CD14-positive monocyte (primary cell): Measurements from ENCODE around the gene OLFML1. TPM values are rescaled to one million over a fixed set of nuclear protein-coding genes. Genes with fewer than 3 reads are reported as not detected.
A peak's percentile ranks its signal among the peaks of the same experiment; 100 is the strongest.

ENCODE experiments used
- DNase-seq, 3 donors: peaks; one replicate each; pipeline ENCODE4 v3.0.0-alpha.2; 2011 to 2022
- H2AFZ ChIP-seq: 2 replicates; pipeline ENCODE4 v1.6.0; 2012; ENCODE audit warnings: mild to moderate bottlenecking, low read depth, low read length, inconsistent platforms; ENCODE audit not compliant: insufficient read depth, poor library complexity, severe bottlenecking
- H3K27ac ChIP-seq, 2 donors: 1 replicate in 1 of 2; 2 replicates in 1 of 2; pipeline ENCODE4 v1.5.1; 2012 to 2013; ENCODE audit warnings: low read length in 2 of 2, control low read depth in 1 of 2, inconsistent platforms in 1 of 2, low read depth in 1 of 2, mild to moderate bottlenecking in 1 of 2
- H3K27me3 ChIP-seq, 2 donors: one replicate each; pipeline versions ENCODE4 v1.6.0 to v1.6.1; 2011 to 2013; ENCODE audit warnings: low read length in 2 of 2; ENCODE audit not compliant: control insufficient read depth in 2 of 2, insufficient read depth in 2 of 2
- H3K36me3 ChIP-seq, 2 donors: replicated peaks in 1 of 2; 1 replicate in 1 of 2; 2 replicates in 1 of 2; pipeline versions ENCODE4 v1.5.1 to v1.6.1; 2012 to 2013; ENCODE audit warnings: low read length in 2 of 2, control low read depth in 1 of 2, inconsistent platforms in 1 of 2, mild to moderate bottlenecking in 1 of 2; ENCODE audit not compliant: insufficient read depth in 2 of 2, control insufficient read depth in 1 of 2
- H3K4me1 ChIP-seq, 2 donors: 1 replicate in 1 of 2; 2 replicates in 1 of 2; pipeline versions ENCODE4 v1.5.1 to v1.6.1; 2012 to 2013; ENCODE audit warnings: low read length in 2 of 2, control low read depth in 1 of 2, inconsistent platforms in 1 of 2, mild to moderate bottlenecking in 1 of 2, moderate library complexity in 1 of 2; ENCODE audit not compliant: insufficient read depth in 2 of 2, control insufficient read depth in 1 of 2
- H3K4me2 ChIP-seq: replicated peaks from 2 replicates; pipeline ENCODE3; 2012; ENCODE audit warnings: low read length, moderate library complexity, mild to moderate bottlenecking; ENCODE audit not compliant: poor library complexity, severe bottlenecking; ENCODE audit errors: extremely low read depth
- H3K4me3 ChIP-seq, 3 experiments: fragments of 200-600 bp in 1 of 3; sonication (generic) in 1 of 3; replicated peaks in 1 of 3; 1 replicate in 2 of 3; 2 replicates in 1 of 3; pipeline ENCODE4 v1.5.1; 2011 to 2013; ENCODE audit warnings: low read length in 3 of 3, mild to moderate bottlenecking in 3 of 3, control low read depth in 2 of 3, low read depth in 2 of 3, inconsistent platforms in 1 of 3, moderate library complexity in 1 of 3
- H3K79me2 ChIP-seq: 2 replicates; pipeline ENCODE4 v1.6.0; 2012; ENCODE audit warnings: mild to moderate bottlenecking, control low read depth, inconsistent platforms, low read length, moderate library complexity; ENCODE audit not compliant: insufficient read depth
- H3K9ac ChIP-seq: 2 replicates; pipeline ENCODE4 v1.6.0; 2017; ENCODE audit warnings: low read length, mild to moderate bottlenecking; ENCODE audit not compliant: insufficient read depth, poor library complexity, severe bottlenecking
- H3K9me3 ChIP-seq, 2 donors: replicated peaks in 1 of 2; 1 replicate in 1 of 2; 2 replicates in 1 of 2; pipeline versions ENCODE4 v1.5.1 to v1.6.1; 2012 to 2013; ENCODE audit warnings: low read length in 2 of 2, control low read depth in 1 of 2; ENCODE audit not compliant: control insufficient read depth in 1 of 2, insufficient read depth in 1 of 2
- H4K20me1 ChIP-seq: 2 replicates; pipeline ENCODE4 v1.6.0; 2012; ENCODE audit warnings: mild to moderate bottlenecking, low read length, control low read depth, moderate library complexity; ENCODE audit not compliant: insufficient read depth
- H3K27ac Mint-ChIP-seq, 7 donors: one replicate each; pipeline ENCODE4 v1.8.0; 2020; ENCODE audit warnings: mild to moderate bottlenecking in 7 of 7, mixed read lengths in 7 of 7, moderate library complexity in 6 of 7, inconsistent platforms in 2 of 7
- H3K27me3 Mint-ChIP-seq, 3 donors: one replicate each; pipeline ENCODE4 v1.8.0; 2021 to 2022; ENCODE audit warnings: low read depth in 3 of 3, mild to moderate bottlenecking in 3 of 3, mixed read lengths in 3 of 3, moderate library complexity in 3 of 3, inconsistent platforms in 1 of 3
- H3K36me3 Mint-ChIP-seq, 2 donors: one replicate each; pipeline ENCODE4 v1.8.0; 2020; ENCODE audit warnings: mixed read lengths in 2 of 2, inconsistent platforms in 1 of 2, mild to moderate bottlenecking in 1 of 2
- H3K4me1 Mint-ChIP-seq: one replicate; pipeline ENCODE4 v1.8.0; 2020; ENCODE audit warnings: mild to moderate bottlenecking, mixed read lengths
- H3K4me3 Mint-ChIP-seq, 2 donors: one replicate each; pipeline ENCODE4 v1.8.0; 2020; ENCODE audit warnings: mild to moderate bottlenecking in 2 of 2, mixed read lengths in 2 of 2, moderate library complexity in 1 of 2
- H3K9me3 Mint-ChIP-seq, 7 donors: one replicate each; pipeline ENCODE4 v1.8.0; 2020 to 2022; ENCODE audit warnings: mixed read lengths in 7 of 7, mild to moderate bottlenecking in 6 of 7, moderate library complexity in 6 of 7, inconsistent platforms in 2 of 7
- WGBS: methylation state at CpG from one replicate; pipeline ENCODE4 v1.1.5; 2013; ENCODE audit warnings: missing lambda C conversion rate; ENCODE audit not compliant: insufficient coverage; 5-methylcytosine and 5-hydroxymethylcytosine counted together
- intact Hi-C, 2 donors: fragments of 100-400 bp; cut with micrococcal nuclease; formaldehyde crosslinking; loops; one replicate each; pipeline versions ENCODE4 v1.15.0 to v1.15.1; 2023
- polyA plus RNA-seq, 3 donors: library from polyadenylated mRNA; depleted of rRNA in 1 of 3; unstranded in 2 of 3; stranded (reverse) in 1 of 3; fragments of 300-500 nt in 2 of 3; fragments of >200 nt in 1 of 3; fragmentation: Illumina TruSeq in 2 of 3; gene quantifications; 1 replicate in 2 of 3; 2 replicates in 1 of 3; pipeline ENCODE4 v1.2.3, GENCODE V29; 2012 to 2021
- TF ChIP-seq, protein P1 (sequence below): fragments of 200-600 bp; IDR thresholded peaks from one replicate; pipeline ENCODE4 v1.8.0; 2022; ENCODE audit warnings: antibody characterized with exemption, mild to moderate bottlenecking

OLFML1 gene
- polyA plus RNA-seq, 3 donors, result 0.11 to 0.17 TPM; not detected in 1

DNA sequence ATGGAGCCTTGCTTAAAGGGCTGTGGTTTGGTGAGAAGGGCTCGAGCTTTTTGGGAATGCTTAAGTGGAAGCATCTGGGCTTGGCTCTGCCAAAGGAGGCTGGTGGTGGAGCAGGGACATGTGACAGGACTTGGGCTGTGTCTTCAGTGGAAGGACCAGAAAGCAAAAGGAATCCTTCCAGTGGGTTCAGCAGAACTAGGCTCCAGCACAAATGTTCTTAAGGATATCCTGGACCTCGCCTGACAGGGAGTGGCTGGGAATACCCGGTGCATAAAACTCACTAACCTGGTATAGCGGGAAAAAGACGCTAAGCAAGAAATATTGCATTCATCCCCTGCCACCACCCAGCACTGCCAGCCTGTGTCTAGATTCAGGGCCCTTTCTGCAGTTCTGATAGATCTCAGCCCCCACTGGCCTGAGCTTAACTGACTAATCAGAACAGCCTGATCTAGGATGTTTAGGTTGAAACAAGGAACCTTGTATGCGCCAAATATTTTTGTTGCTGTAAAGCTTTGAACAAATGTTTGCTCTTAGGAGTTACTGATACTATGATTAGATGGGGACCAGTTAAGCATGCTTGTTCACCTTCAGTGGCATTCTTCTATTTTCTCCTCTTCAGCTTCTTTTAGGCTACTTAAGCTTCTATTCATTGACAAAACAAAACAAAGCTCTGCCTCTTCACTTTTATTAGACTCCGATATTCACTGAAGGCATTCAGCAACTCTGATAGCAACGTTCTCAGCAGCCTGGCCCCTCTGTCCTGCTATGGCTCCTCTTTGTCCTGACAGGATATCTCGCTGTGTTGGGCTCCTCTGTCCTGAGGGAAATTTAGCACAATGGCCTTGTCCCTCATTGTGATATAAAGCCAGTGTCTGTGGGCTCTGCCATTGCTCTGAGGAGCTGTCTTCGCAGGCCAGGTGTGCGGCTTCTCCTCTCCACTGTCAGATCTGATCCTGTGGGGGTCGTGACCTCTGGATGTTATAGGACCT lies 53.5 kb downstream of the OLFML1 start:
- TF ChIP-seq, protein P1, sequence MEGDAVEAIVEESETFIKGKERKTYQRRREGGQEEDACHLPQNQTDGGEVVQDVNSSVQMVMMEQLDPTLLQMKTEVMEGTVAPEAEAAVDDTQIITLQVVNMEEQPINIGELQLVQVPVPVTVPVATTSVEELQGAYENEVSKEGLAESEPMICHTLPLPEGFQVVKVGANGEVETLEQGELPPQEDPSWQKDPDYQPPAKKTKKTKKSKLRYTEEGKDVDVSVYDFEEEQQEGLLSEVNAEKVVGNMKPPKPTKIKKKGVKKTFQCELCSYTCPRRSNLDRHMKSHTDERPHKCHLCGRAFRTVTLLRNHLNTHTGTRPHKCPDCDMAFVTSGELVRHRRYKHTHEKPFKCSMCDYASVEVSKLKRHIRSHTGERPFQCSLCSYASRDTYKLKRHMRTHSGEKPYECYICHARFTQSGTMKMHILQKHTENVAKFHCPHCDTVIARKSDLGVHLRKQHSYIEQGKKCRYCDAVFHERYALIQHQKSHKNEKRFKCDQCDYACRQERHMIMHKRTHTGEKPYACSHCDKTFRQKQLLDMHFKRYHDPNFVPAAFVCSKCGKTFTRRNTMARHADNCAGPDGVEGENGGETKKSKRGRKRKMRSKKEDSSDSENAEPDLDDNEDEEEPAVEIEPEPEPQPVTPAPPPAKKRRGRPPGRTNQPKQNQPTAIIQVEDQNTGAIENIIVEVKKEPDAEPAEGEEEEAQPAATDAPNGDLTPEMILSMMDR, result no peak
- Histone ChIP-seq H3K9ac (no peak overlapping the region), H4K20me1 (peaks cover 98% of the 10 kb centered on the region), H3K4me1 (peaks cover 8% of the 10 kb centered on the region in 2 donors), H3K27me3 (no peaks in the 10 kb centered on the region), H3K4me2 (no peak overlapping the region), H2AFZ (no peak overlapping the region), H3K9me3 (no peaks in the 10 kb centered on the region), H3K79me2 (no peaks in the 10 kb centered on the region), H3K27ac (no peak overlapping the region), H3K4me3 (no peak overlapping the region), H3K36me3 (no peaks in the 10 kb centered on the region)
- Mint-ChIP-seq H3K27ac (peak overlapping the region in 1 of 7 donors; percentile 33), H3K9me3 (peaks cover 0 to 2% (median 0%) of the 10 kb centered on the region in 7 donors), H3K4me3 (no peak overlapping the region), H3K4me1 (peaks cover 28% of the 10 kb centered on the region), H3K36me3 (peaks cover 6 to 23% of the 10 kb centered on the region in 2 donors), H3K27me3 (peaks cover 2 to 21% (median 18%) of the 10 kb centered on the region in 3 donors)
- intact Hi-C loops, result no loop called here
- no peak for DNase-seq
- 97% methylated on average over 8 of the region's 12 CpGs for WGBS

DNA sequence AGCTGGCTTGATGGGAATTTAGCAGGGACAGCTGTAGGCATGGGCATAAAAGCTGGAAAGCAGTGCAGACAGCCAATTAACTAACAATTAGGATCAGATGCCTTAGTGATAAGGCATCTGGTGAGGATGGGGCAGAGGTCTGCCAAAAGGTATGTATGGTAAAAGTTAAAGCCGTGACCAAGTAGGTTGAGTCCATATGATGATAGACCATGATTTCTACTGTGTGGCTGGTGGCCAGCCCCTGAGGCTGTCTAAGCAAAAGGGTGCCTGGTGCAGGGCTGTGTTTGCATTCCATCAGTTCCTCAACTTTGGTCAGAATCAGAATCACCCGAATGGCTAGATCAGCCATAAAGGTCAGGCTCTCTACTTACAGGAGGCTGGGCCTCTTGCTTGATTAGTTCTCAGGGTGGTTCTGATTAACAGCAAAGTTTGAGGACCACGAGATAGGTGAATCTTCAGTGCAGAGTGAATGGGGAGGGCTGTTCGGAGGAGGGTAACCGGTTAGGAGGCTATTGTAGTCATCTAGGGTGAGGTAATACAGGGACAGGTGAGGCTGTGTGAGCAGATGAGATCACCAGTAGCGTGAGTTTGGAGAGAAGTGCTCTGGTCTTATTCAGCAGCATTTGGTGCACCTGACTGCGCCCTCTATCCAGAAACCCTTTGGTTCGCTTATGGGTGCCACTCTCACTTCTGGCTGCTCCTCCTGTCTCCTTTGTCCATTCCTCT lies 55.7 kb downstream of the OLFML1 start:
- Mint-ChIP-seq H3K36me3 (peaks cover 3 to 23% of the 10 kb centered on the region in 2 donors), H3K4me1 (peaks cover 14% of the 10 kb centered on the region), H3K4me3 (no peak overlapping the region), H3K27ac (peak overlapping the region in 1 of 7 donors; percentile 66), H3K27me3 (peaks cover 2 to 17% (median 13%) of the 10 kb centered on the region in 3 donors), H3K9me3 (no peaks in the 10 kb centered on the region)
- no peak overlapping the region for H3K9ac ChIP-seq
- peaks cover 95% of the 10 kb centered on the region for H4K20me1 ChIP-seq
- no peaks in the 10 kb centered on the region for H3K9me3 ChIP-seq
- TF ChIP-seq, protein P1, result no peak
- peaks cover 0 to under 1% of the 10 kb centered on the region in 2 donors for H3K36me3 ChIP-seq
- H3K79me2 ChIP-seq, result no peaks in the 10 kb centered on the region
- no peak for DNase-seq
- H3K27me3 ChIP-seq, result no peaks in the 10 kb centered on the region
- no peak overlapping the region for H3K4me3 ChIP-seq
- H3K27ac ChIP-seq, result no peak overlapping the region
- WGBS, result 98% methylated on average over 5 of the region's 8 CpGs
- no peak overlapping the region for H2AFZ ChIP-seq
- H3K4me2 ChIP-seq, result no peak overlapping the region
- intact Hi-C loops, result no loop called here
- H3K4me1 ChIP-seq, result no peaks in the 10 kb centered on the region
